NCI-H510A (cell line): ENCODE measurements around the gene CTAG2.
"Not testable (repeated sequence)": the region's sequence is repeated elsewhere in the genome, so short reads cannot be mapped to it uniquely, and the experiment has no call there.

Experiments used
- DNase-seq: peaks from one replicate; lab custom pipeline; 2025; lab: John Stamatoyannopoulos, UW

Gene CTAG2

DNA sequence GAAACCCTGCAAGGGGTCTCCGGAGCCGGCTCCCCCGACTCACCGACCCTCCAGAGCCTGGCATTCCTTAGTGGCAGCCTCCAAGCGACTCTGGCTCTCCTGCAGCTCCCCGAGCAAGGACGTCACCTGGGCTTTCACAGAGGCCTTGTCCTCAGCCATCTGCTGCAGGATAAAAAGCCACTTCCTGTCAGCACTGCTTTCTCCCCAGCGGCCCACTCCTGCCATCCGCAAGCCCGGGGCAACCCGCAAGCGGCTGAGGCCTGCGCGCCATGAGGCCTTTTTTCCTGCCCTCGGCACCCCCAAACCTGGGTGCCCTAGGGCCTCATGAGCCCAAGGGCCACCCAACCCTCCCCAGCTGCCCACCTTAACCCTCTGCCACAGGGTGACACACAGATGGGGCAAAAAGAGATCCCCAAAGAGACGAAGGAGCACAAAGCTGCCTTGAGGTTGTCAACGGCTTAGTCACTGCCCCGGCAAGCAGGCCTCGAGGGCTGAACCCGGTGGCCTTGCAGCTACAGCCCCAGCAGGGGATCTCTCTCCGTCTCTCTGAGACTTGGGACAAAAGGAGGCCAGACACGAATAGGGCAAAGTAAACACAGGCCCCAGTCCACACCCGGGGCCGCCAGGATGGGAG lies 7.5 kb downstream of the CTAG2 start:
- not testable (repeated sequence) for DNase-seq

DNA sequence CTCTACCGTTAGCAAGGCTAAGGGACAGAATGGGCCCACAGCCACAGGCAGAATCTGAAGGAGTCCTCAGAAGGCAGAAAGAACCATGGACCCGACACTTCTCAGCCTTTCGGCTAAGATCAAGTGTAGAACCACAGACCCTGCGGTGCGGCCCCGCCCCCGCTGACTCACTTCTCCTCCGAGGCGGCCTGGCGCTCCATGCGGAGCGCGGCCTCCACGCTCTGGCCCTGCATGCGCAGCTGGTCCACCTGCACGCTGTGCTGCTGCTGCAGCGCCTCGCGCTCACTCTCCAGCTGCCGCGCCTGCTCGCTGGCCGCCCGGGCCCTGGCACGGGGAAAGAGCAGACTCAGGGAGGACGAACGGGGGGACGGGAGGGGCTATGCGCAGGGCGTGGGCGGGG lies 9.7 kb downstream of the CTAG2 start:
- DNase-seq: not testable (repeated sequence)

DNA sequence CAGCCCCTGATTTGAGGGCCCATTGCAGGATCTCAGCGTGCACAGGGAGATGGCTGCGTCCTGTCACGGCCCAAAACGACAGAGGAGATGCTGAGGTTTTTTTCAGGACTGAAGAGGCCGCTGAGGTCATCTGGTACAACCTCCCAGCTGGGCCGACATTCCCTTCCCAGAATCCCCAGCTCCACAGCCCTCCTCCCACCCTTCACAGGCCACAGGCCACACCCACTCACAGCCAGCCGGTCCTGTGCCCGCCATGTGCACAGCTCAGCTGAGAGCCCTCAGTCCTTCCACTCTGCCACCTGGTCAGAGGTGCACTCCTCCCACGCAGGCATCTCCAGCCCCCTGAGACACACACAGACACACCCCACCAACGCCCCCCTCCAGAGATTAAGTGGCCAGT lies 11.6 kb downstream of the CTAG2 start:
- DNase-seq: not testable (repeated sequence)

DNA sequence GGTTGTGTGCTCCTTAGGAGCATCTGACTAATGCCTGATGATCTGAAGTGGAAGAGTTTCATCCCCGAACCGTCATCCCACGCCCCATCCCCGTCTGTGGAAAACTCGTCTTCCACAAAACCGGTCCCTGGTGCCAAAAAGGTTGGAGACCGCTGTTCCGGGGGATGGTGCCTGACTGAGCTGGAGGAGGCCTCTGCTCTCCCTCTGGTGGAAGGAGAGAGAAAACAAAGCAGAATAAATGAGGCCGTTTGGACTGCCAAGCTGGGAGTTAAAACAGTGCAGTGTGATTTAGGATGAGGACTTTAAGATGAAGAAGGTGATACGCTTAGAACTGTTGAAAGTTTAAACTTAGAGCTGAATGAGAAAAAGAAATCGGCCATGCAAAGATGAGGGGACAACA lies 19.7 kb downstream of the CTAG2 start:
- not testable (repeated sequence) for DNase-seq

DNA sequence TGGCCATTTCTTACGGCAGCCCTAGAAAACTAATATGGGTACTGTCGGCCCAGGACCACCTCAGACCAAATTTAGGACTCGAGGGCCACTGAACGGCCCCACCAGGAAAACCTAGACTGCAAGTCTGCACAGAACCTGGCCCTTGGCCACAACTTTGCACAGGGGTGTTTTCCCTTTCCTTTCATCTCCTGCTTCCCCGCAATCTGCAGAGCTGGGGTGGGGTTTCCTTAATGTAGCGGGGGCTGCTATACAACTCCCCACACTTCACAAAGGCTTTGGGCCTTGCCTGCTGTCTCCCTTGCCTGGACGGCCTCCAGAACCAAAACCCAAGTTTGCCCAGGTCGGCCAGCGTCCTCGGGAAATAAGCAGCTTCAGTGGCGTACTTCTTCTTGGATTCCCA lies 22.4 kb downstream of the CTAG2 start:
- DNase-seq: not testable (repeated sequence)

DNA sequence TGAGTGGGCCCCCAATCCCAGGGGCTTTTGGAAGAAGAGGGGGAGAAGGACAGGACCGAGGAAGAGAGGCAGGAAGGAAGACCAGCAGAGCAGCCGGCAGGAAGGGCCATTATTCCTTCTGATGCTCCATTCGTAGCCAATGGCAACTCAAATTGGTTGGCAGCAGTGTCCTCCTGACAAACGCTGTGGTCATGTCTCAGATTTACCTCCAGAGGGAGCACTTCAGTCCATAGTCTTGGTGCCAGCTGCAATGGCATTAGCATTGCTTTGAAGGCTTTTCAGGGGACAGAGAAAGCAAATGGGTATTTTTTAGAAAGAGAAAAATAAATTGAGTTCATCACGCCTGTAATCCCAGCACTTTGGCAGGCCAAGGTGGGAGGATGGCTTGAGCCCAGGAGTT lies 24.4 kb downstream of the CTAG2 start:
- not testable (repeated sequence) for DNase-seq

DNA sequence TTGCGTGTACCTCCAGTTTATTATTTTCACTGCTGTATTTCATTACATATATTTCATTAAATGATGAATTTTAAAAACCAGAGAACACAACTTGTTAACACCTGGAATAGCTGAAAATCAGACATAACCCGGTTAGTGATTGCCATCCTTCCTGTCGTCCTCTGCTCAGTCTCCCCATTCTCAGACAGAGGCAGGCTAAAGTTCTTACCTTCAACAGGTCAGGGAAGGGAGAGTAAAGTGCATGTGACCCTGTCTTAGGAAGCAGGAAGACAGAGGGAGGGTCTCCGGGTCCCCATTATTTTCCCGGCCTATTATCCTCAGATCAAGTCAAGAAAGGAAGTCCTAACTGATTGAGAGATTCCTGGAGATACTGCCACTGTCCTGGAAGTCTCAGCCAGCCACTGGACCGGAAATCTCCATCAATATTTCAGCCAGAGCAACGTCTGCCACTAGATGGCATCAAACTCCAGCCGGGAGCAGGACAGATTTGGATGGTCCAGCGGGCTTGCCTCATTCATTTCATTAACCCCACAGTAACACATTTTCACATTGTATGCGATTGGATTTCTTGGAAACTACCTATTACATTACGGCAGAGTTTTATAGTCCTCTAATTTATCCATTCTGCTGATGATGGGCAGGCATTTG lies 32.5 kb downstream of the CTAG2 start:
- DNase-seq: not testable (repeated sequence)

DNA sequence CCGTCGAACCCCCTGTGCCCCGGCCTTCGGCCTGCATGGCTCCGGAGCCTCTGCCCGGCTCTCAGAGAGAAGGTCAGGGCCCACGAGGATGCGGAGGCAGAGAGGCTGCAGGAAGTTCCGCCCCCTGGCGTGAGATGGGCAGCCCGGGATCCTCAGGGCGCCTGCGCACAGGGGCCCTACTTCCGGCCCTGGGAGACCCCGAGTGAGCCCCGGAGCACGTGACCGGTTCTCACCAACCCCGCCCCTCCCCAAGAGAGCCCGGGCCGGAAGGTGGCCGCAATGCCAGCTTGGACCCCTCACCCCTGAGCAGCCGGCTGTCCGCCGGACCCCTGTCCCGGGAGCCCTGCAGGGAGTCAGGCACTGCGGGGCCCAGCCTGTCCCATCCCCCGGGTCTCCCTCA lies 34.2 kb downstream of the CTAG2 start, which contains the start of gene CTAG1B:
CTAG1B (minus strand) TSS at position 101 of the 400 bp plus-strand sequence; CDS start at position 37, 64 bp downstream.
- not testable (repeated sequence) for DNase-seq

DNA sequence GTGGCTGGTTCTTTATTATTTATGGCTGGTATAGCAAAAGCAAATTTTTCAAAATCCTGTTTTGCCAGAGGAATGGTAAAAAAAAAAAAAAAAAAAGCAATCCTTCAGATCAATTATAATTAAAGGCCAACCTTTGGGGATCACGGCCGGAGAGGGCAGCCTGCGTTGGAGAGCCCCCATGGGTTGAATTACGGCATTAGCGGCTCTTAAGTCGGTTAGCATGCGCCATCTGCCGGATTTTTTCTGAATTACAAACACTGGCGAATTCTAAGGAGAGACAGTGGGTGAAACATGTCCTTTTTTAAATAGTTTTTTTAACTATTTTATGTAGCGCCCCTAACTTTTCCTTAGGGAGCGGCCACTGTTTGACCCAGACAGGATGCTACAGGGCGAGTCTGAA lies 39.8 kb downstream of the CTAG2 start:
- DNase-seq: not testable (repeated sequence)

DNA sequence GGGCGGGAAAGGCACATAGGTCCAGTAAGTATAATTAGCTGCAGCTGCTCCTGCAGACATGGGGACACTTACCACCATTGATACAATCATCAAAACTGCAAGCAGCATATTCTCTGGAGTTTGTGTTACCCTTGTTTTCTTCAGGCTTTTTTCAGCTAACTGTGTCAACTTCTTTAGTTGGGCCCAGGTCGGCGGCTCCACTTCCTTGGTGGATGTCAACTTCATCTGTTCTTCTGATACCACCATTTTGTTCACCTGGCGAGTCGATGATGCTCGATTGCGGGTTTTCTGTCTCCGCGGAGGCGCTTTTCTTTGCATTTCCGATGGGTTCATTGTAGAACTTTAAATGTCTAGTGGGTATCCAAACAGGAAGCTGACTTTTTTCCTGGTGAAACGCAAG lies 42.2 kb downstream of the CTAG2 start:
- not testable (repeated sequence) for DNase-seq

DNA sequence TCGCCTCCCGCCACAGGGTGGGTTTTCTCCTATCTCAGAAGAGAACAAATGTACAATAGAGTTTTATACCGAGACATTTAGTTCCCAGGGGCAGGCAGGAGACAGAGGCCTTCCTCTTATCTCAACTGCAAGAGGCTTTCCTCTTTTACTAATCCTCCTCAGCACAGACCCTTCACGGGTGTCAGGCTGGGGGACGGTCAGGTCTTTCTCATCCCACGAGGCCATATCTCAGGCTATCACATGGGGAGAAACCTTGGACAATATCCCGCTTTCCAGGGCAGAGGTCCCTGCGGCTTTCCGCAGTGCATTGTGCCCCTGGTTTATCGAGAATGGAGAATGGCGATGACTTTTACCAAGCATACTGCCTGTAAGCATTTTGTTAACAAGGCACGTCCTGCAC lies 44.6 kb downstream of the CTAG2 start:
- DNase-seq: not testable (repeated sequence)

DNA sequence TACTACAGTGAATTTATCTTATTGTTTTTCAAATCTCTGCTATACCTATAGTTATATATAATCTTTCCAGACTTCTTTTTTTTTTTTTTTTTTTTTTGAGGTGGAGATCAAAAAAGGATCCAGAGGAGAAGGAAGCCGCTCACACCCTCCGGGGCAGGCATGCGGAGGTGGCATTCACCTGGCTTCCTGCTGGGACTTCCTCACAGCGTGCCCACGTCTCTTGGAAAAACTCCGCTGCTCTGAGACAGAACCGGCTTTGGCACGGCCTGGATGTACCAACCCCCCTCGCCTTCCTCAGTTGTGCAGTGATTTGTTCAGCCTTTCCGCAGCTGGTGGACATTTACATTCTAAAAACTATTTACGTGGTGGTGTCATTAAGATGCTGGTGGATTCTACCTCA lies 45.4 kb downstream of the CTAG2 start:
- DNase-seq: not testable (repeated sequence)

DNA sequence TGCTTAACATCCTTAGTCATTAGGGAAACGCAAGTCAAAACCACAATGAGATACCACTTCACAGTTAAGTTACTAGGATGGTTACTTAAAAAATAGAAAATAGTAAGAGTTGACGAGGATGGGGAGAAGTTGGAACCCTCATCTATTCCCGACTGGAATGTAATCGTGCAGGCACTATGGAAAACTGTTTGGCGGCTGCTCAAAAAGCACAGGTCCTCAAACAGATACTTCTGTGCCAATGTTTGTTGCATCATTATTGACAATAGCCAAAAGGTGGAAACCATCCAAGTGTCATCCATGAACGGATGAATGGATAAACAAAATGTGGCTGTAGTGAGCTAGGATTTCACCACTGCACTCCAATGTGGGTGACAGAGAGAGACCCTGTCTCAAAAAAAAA lies 46.0 kb downstream of the CTAG2 start:
- no peak for DNase-seq

DNA sequence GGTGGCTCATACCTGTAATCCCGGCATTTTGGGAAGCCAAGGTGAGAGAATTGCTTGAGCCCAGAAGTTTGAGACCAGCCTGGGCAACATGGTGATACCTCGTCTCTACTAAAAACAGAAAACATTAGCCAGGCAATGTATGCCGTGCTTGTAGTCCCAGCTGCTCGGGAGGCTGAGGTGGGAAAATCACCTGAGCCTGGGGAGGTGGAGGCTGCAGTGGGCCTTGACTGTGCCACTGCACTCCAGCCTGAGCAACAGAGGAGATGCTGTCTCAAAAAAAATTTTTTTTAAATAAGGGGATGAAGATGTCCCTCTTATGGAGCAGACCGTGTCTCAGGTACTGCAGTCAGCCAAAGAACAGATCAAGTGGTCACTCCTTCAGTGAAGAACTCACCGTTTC lies 47.8 kb downstream of the CTAG2 start:
- no peak for DNase-seq

DNA sequence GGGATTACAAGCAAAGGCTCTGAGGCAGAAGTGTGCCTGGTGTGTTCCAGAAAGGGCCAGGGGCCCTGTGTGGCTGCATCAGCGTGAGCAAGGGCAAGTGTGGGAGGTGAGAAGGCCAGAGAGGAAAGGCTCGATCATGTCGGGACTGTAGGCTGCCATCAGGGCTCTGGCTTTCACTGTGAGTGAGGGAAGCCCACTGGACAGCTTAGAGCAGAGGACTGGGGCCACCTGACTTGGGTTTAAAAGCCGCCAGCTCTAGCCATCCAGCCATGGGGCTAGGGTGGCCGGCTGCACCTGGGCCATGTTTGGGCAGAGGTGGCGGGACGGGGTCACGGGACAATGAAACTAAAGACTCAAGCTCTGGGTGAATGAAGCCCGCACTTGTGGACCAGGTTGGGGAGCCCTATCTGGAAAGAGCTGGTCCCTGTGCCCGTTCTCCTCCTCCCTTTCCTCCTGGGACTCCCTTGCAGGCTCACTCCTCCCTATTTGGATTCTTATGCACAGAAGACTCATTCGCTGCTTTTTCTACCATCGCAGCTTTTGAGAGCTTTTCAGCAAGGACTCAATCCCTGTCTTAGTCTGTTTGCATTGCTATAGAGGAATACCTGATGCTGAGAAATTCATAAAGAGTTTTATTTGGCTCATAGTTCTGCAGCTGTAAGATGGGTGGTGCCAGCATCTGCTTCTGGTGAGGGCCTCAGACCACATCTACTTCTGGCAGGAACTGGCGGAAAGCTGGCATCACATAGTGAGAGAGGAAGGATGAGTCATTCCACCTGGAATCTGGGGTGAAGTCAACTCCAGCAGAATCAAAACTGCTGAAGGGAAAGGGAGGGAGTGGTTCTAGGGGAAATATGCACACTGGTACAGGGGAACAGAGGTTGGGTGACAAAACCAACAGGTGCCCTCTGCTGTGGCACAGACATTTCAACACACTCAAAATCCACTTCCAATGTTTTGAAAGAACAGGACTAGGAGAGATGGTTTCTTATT lies 49.6 kb downstream of the CTAG2 start:
- DNase-seq: no peak

DNA sequence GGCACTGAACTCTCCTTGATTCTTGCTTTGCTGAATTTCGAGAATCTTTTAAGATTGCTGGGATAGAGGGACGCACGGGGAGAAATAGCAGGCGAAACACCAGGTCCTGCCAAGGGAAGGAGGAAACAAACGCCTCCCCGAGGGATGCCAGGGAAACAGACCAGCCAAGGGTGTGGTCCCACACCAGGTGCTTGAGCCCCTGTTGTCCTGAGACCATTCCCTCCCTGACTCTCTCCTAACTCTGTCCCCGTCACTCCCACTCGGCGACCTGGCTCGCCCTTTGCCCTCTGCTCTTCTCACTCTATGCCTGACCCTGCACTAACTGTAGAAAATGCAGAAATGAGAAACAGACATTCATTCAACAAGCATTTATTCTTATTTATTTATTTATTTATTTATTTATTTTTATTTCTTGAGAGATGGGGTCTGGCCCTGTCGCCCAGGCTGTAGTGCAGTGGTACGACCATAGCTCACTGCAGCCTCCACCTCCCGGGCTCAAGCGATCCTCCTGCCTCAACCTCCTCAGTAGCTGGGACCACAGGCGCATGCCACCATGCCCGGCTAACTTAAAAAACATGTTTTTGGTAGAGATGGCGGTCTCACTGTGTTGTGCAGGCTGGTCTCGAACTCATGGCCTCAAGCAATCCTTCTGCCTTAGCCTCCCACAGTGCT lies 50.5 kb downstream of the CTAG2 start:
- no peak for DNase-seq

DNA sequence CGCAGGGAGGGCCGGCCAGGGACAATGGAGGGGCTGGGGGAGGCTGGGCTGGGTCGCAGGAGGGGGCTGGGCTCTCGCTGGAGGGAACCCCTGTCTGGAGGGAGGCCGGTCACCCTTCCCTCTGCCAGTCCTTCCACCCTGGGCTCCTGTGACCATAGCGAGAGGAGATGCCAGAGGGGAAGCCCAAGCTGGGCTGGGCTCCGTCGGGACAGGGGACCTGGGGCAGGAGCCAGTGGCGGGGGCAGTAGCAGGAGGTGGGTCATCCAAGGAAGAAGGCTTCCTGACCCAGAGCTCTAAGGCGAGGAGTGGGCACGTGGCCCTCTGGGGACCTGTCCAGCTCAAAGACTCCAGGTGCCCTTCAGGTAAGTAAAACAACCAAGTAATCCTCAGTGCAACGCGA lies 51.2 kb downstream of the CTAG2 start:
- no peak for DNase-seq
